HepG2 (cell line): Measurements from ENCODE around the gene NDUFS5. TPM values are rescaled to one million over a fixed set of nuclear protein-coding genes. Genes with fewer than 3 reads are reported as not detected.

ENCODE experiments used
- BRF2 ChIP-seq: sonication (generic); formaldehyde crosslinking; IDR thresholded peaks from 2 replicates; pipeline ENCODE4 v1.8.1; 2022; ENCODE audit warnings: mild to moderate bottlenecking, missing genetic modification reagents
- GMEB1 ChIP-seq: sonication (generic); formaldehyde crosslinking; IDR thresholded peaks from 2 replicates; pipeline ENCODE4 v1.5.1; 2020; ENCODE audit warnings: missing genetic modification reagents, mild to moderate bottlenecking, borderline replicate concordance
- HNRNPLL ChIP-seq: fragments of 200-400 bp; formaldehyde crosslinking; IDR thresholded peaks from 2 replicates; pipeline ENCODE4 v1.6.1; 2017; ENCODE audit warnings: mild to moderate bottlenecking, low read depth, low read length; ENCODE audit not compliant: poor library complexity, severe bottlenecking
- KDM5B ChIP-seq: sonication (generic); formaldehyde crosslinking; IDR thresholded peaks from 2 replicates; pipeline ENCODE4 v1.4.0; 2020; ENCODE audit warnings: missing genetic modification reagents, mild to moderate bottlenecking, borderline replicate concordance
- NR2F6 ChIP-seq, 2 experiments: IDR thresholded peaks; 2 replicates each; pipeline ENCODE4 v1.6.1; 2016; ENCODE audit warnings: antibody characterized with exemption in 1 of 2, mild to moderate bottlenecking in 1 of 2
- TFDP1 ChIP-seq: IDR thresholded peaks from 2 replicates; pipeline ENCODE4 v1.6.1; 2016; ENCODE audit warnings: missing compliant biosample characterization, missing genetic modification reagents, borderline replicate concordance
- ZMAT5 ChIP-seq: sonication (generic); formaldehyde crosslinking; IDR thresholded peaks from 2 replicates; pipeline ENCODE4 v1.5.0; 2020; ENCODE audit warnings: mild to moderate bottlenecking, low read depth, missing genetic modification reagents, borderline replicate concordance
- ZNF598 ChIP-seq: sonication (generic); formaldehyde crosslinking; IDR thresholded peaks from 2 replicates; pipeline ENCODE4 v1.5.1; 2020; ENCODE audit warnings: mild to moderate bottlenecking, missing genetic modification reagents, borderline replicate concordance
- polyA plus RNA-seq, 8 experiments: library from polyadenylated mRNA; depleted of rRNA in 3 of 8; stranded (reverse) in 7 of 8; unstranded in 1 of 8; fragments of >200 nt; fragmentation: Illumina TruSeq in 4 of 8; extraction: Trizol in 4 of 8; gene quantifications; 2 replicates each; pipeline versions ENCODE4 v1.2.1 to v1.2.3, GENCODE V29; 2011 to 2016; ENCODE audit warnings: low read depth in 4 of 8, missing spikeins in 1 of 8, mixed read lengths in 1 of 8; ENCODE audit not compliant: insufficient read depth in 1 of 8
- total RNA-seq, 5 experiments: library from RNA; depleted of rRNA; stranded (reverse); fragments of >200 nt; fragmentation: Illumina TruSeq; extraction: Trizol; gene quantifications; 2 replicates each; pipeline ENCODE4 v1.2.3, GENCODE V29; 2016; ENCODE audit warnings: low read depth in 1 of 5

The NDUFS5 gene
- total and polyA plus RNA-seq, 2 of the 13 experiments (the other 11 are each of a cell fraction or from before 2014, with no cell fraction given) = 263 to 466 TPM

- TF ChIP-seq ZMAT5 (CRISPR knock-in tag) = no peak
- TF ChIP-seq KDM5B (CRISPR knock-in tag) = 0 out of 2 replicates have a peak, but pooled peaks have one; percentile 26
- no peak for TF ChIP-seq TFDP1 (CRISPR knock-in tag)
- TF ChIP-seq HNRNPLL = peak; percentile 1
- TF ChIP-seq GMEB1 (CRISPR knock-in tag) = 0 out of 2 replicates have a peak, but pooled peaks have one; percentile 17
- TF ChIP-seq NR2F6 (IDR thresholded peaks at IDR 0.05) = no peak
- TF ChIP-seq NR2F6 (CRISPR knock-in tag; IDR thresholded peaks at IDR 0.05) = peak; percentile 24; the same call in 1 of the 2 replicates
- no peak for TF ChIP-seq BRF2 (CRISPR knock-in tag)
- no peak for TF ChIP-seq ZNF598 (CRISPR knock-in tag)
These were observed 54.7 kb downstream of the NDUFS5 start (continued) for GRCh38 chr1:39080831-39081270.
